H1 (cell line): Measurements from ENCODE around the gene SPEF2. TPM values are rescaled to one million over a fixed set of nuclear protein-coding genes. Genes with fewer than 3 reads are reported as not detected.

ENCODE experiments used
- ATF3 ChIP-seq: IDR thresholded peaks from 2 replicates; pipeline ENCODE4 v1.6.1; 2011; ENCODE audit warnings: low read depth, mild to moderate bottlenecking, low read length; ENCODE audit not compliant: insufficient read depth
- CTCF ChIP-seq, 3 experiments: IDR thresholded peaks; 1 replicate in 2 of 3; 2 replicates in 1 of 3; pipeline versions ENCODE4 v1.5.1 to v1.6.1; 2011; ENCODE audit warnings: low read length in 3 of 3, mild to moderate bottlenecking in 3 of 3, inconsistent platforms in 2 of 3, low read depth in 1 of 3, moderate library complexity in 1 of 3; ENCODE audit not compliant: insufficient read depth in 1 of 3; ENCODE audit errors: control extremely low read depth in 1 of 3
- E2F6 ChIP-seq: IDR thresholded peaks from 2 replicates; pipeline ENCODE4 v1.6.1; 2012; ENCODE audit warnings: inconsistent platforms
- KDM5A ChIP-seq: fragments of 200-600 bp; IDR thresholded peaks from 2 replicates; pipeline ENCODE4 v1.7.1; 2012; ENCODE audit warnings: mild to moderate bottlenecking, low read length, inconsistent platforms, mixed read lengths
- POLR2AphosphoS5 ChIP-seq: IDR thresholded peaks from 2 replicates; pipeline ENCODE4 v1.6.1; 2011; ENCODE audit warnings: low read depth, low read length
- polyA plus RNA-seq, 7 experiments: library from polyadenylated mRNA; depleted of rRNA in 3 of 7; stranded (reverse) in 5 of 7; unstranded in 2 of 7; fragments of >200 nt in 5 of 7; fragments of 200-250 nt in 2 of 7; gene quantifications; 1 replicate in 5 of 7; 2 replicates in 1 of 7; 4 replicates in 1 of 7; pipeline versions ENCODE4 v1.2.1 to v1.2.3, GENCODE V29; 2011 to 2013; ENCODE audit warnings: missing spikeins in 2 of 7, mixed read lengths in 2 of 7
- total RNA-seq: library from RNA; stranded (reverse); fragmentation: NEBNext Ultra II Directional; extraction: Animal tissue kit (Norgen Biotek cat#: 25700); gene quantifications from 2 replicates; pipeline ENCODE4 v1.2.1, GENCODE V29; 2021

SPEF2 gene
- total and polyA plus RNA-seq, 2 of the 8 experiments (the other 6 are each of a cell fraction or from before 2014, with no cell fraction given), result 0.14 to 0.73 TPM

DNA sequence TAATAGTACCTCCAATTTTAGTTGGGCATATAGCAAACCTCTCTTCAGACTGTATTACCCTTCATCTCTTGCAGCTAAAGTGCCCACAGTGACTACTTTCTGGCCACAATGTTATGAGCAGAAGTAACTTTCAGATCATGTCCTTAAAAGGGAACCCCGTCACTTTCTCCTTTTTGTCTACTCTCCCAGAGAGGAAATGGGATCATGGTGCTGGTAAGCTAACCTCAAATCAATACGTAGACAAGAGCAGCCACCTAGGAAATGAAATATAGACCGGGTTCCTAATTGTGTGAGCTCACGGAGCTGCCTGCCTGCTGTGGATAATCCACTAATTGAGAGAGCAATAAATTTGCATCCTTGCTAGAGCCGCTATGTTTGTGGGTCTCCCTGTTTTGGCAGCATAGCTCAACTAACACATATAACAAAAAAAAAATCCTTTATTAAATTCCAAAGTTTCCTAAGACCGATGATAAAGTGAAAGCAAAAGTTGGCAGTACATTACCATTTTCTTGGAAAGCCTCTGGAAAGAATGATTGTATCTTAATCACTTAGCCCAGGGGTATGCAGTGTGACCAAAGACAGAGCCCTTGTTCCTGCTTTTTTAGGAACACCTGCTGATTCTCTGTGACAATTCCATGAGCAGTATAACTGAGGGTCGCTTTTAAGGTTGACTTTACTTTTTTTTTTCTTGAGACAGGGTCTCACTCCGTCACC lies 233.5 kb downstream of the SPEF2 start (continued):
- no peak for TF ChIP-seq E2F6
- TF ChIP-seq POLR2AphosphoS5, result no peak
- no peak for TF ChIP-seq CTCF (IDR thresholded peaks at IDR 0.05; ENCODE audit: control extremely low read depth in 1 of 3, insufficient read depth in 1 of 3, low read depth in 1 of 3, low read length in 3 of 3)
- no peak for TF ChIP-seq ATF3
- TF ChIP-seq KDM5A, result no peak
